ENCODE data around the gene LINGO3. TPM values are rescaled to one million over a fixed set of nuclear protein-coding genes. Genes with fewer than 3 reads are reported as not detected.

The LINGO3 gene
- total and polyA plus RNA-seq, 2 experiments from 2014 or later = not detected

GRCh38 chr19:2296141-2296540 lies 11.8 kb downstream of the LINGO3 start:
- no peak overlapping the region for H3K4me3 ChIP-seq
- H3F3A ChIP-seq (ENCODE audit: insufficient read depth) = peaks cover 7% of the 10 kb centered on the region
- no peaks in the 10 kb centered on the region for H3K9me3 ChIP-seq (ENCODE audit: low read depth)
- H4K20me1 ChIP-seq (ENCODE audit: insufficient read depth) = no peaks in the 10 kb centered on the region
- no peak overlapping the region for H2AFZ ChIP-seq
- no peaks in the 10 kb centered on the region for H3K9me2 ChIP-seq (ENCODE audit: insufficient read depth)
- H3K27me3 ChIP-seq (replicated peaks; ENCODE audit: insufficient read depth) = peaks cover 2% of the 10 kb centered on the region; the same call in 1 of the 2 replicates
- no peak for DNase-seq
- in situ Hi-C loops (cut with MboI) = no loop called here
- H3K4me2 ChIP-seq (ENCODE audit: unreplicated experiment) = no peak overlapping the region
- no peak overlapping the region for H3K9ac ChIP-seq
- WGBS, 2 experiments (ENCODE audit: low coverage in 1 of 2, low lambda C conversion rate in 2 of 2, missing lambda C conversion rate in 2 of 2) = 90 to 96% methylated on average over 16 of the region's 16 CpGs
- H3K36me3 ChIP-seq (ENCODE audit: low read depth) = no peaks in the 10 kb centered on the region
- no peak overlapping the region for H3K27ac ChIP-seq
- no peaks in the 10 kb centered on the region for H3K79me2 ChIP-seq (ENCODE audit: insufficient read depth)
- H3K4me1 ChIP-seq (ENCODE audit: insufficient read depth) = peaks cover 9% of the 10 kb centered on the region
- TF ChIP-seq EZH2phosphoT487 (IDR thresholded peaks at IDR 0.05; ENCODE audit: insufficient read depth, low read depth) = no peak
- TF ChIP-seq EZH2 (IDR thresholded peaks at IDR 0.05; ENCODE audit: insufficient read depth, poor library complexity, severe bottlenecking) = no peak

DNA sequence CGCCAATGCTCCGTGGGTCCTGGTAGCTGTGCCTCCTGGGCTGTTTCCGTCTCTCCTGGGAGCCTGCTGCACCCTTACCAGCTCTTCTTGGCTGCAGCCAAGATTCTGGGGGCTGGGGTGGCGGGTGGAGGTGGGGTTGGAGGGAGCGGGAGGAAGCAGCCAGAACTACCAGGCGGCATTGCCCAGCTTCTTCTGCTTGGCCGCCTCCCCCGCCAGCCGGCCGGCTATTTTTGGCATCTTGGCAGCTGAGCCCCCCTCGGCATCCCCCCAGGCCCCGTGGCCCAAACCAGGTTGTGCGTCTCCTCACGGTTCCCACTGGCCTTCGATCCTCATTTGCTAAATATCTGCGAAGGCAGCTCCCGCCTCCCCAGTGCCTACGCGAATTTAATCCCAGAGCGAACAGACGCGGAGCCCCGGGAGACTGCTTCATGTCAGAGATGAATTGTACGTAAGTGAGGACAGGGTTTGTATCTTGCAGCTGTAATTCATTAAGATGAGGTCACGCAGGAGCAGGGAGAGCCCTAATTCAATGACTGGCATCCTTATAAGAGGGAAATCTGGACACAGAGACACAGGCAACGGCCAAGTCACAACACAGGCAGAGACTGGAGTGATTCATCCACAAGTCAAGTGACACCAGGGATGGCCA lies 13.1 kb downstream of the LINGO3 start:
- no peaks in the 10 kb centered on the region for H4K20me1 ChIP-seq (ENCODE audit: insufficient read depth)
- H3K9me3 ChIP-seq (ENCODE audit: low read depth) = no peaks in the 10 kb centered on the region
- no peaks in the 10 kb centered on the region for H3K9me2 ChIP-seq (ENCODE audit: insufficient read depth)
- 3 to 4% methylated on average over 18 to 24 of the region's 26 CpGs for WGBS, 2 experiments (ENCODE audit: low coverage in 1 of 2, low lambda C conversion rate in 2 of 2, missing lambda C conversion rate in 2 of 2)
- H3F3A ChIP-seq (ENCODE audit: insufficient read depth) = peaks cover 7% of the 10 kb centered on the region
- H3K9ac ChIP-seq = 0 out of 2 replicates have a peak overlapping the region, but pooled peaks have one; percentile 19
- H2AFZ ChIP-seq = no peak overlapping the region
- H3K36me3 ChIP-seq (ENCODE audit: low read depth) = no peaks in the 10 kb centered on the region
- peaks cover 9% of the 10 kb centered on the region for H3K4me1 ChIP-seq (ENCODE audit: insufficient read depth)
- in situ Hi-C loops (cut with MboI) = no loop called here
- H3K4me2 ChIP-seq (ENCODE audit: unreplicated experiment) = peak overlapping the region; percentile 38
- peak overlapping the region; percentile 6; the same call in 1 of the 2 replicates for H3K4me3 ChIP-seq
- peaks cover 16% of the 10 kb centered on the region; the same call in 1 of the 2 replicates for H3K27me3 ChIP-seq (replicated peaks; ENCODE audit: insufficient read depth)
- peak; percentile 86 for DNase-seq
- H3K27ac ChIP-seq = no peak overlapping the region
- no peak for TF ChIP-seq EZH2phosphoT487 (IDR thresholded peaks at IDR 0.05; ENCODE audit: insufficient read depth, low read depth)
- TF ChIP-seq EZH2 (IDR thresholded peaks at IDR 0.05; ENCODE audit: insufficient read depth, poor library complexity, severe bottlenecking) = no peak
- no peaks in the 10 kb centered on the region for H3K79me2 ChIP-seq (ENCODE audit: insufficient read depth)

DNA sequence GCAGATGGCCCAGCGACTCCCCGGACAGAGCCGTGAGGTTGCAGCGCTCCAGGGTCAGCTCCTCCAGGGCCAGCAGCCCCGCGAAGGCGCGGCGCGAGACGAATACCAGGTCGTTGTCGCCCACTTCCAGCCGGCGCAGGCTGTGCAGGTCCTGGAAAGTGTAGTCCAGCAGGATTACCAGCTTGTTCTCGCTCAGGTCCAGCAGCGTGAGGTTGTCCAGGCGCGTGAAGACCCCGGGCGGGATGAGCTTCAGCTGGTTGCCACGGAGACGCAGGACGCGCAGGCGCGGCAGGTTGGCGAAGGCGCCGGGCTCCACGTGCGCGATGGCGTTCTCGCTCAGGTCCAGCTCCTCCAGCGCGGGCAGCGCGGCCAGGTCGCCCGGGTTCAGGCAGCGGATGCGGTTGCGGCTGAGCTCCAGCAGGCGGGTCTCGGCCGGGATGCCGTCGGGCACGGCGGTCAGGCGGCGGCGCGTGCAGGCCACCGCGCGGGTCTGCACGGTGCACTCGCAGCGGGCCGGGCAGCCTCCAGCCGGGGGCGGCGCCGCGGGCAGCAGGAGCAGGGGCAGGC lies 16.7 kb downstream of the LINGO3 start:
- 6 to 8% methylated on average over 22 to 32 of the region's 67 CpGs for WGBS, 2 experiments (ENCODE audit: low coverage in 1 of 2, low lambda C conversion rate in 2 of 2, missing lambda C conversion rate in 2 of 2)
- no peaks in the 10 kb centered on the region for H3K79me2 ChIP-seq (ENCODE audit: insufficient read depth)
- no peaks in the 10 kb centered on the region for H4K20me1 ChIP-seq (ENCODE audit: insufficient read depth)
- no peaks in the 10 kb centered on the region for H3K9me3 ChIP-seq (ENCODE audit: low read depth)
- H3K4me1 ChIP-seq (ENCODE audit: insufficient read depth) = peaks cover 9% of the 10 kb centered on the region
- in situ Hi-C loops (cut with MboI) = no loop called here
- no peak overlapping the region for H3K4me3 ChIP-seq
- no peak overlapping the region for H3K27ac ChIP-seq
- TF ChIP-seq EZH2 (IDR thresholded peaks at IDR 0.05; ENCODE audit: insufficient read depth, poor library complexity, severe bottlenecking) (no peak), EZH2phosphoT487 (IDR thresholded peaks at IDR 0.05; ENCODE audit: insufficient read depth, low read depth) (0 out of 2 replicates have a peak, but pooled peaks have one; percentile 8)
- H3K4me2 ChIP-seq (ENCODE audit: unreplicated experiment) = no peak overlapping the region
- peaks cover 7% of the 10 kb centered on the region for H3F3A ChIP-seq (ENCODE audit: insufficient read depth)
- peaks cover 30% of the 10 kb centered on the region for H3K27me3 ChIP-seq (replicated peaks; ENCODE audit: insufficient read depth)
- no peak overlapping the region for H2AFZ ChIP-seq
- peak; percentile 32 for DNase-seq
- H3K9me2 ChIP-seq (ENCODE audit: insufficient read depth) = no peaks in the 10 kb centered on the region
- no peak overlapping the region for H3K9ac ChIP-seq
- no peaks in the 10 kb centered on the region for H3K36me3 ChIP-seq (ENCODE audit: low read depth)

- Histone ChIP-seq H3K4me3 (peak overlapping the region; percentile 51; the same call in 1 of the 2 replicates), H3K27me3 (replicated peaks; ENCODE audit: insufficient read depth) (peaks cover 30% of the 10 kb centered on the region), H2AFZ (no peak overlapping the region), H3K9ac (no peak overlapping the region), H3K79me2 (ENCODE audit: insufficient read depth) (no peaks in the 10 kb centered on the region), H3K36me3 (ENCODE audit: low read depth) (no peaks in the 10 kb centered on the region), H3F3A (ENCODE audit: insufficient read depth) (peaks cover 7% of the 10 kb centered on the region), H3K9me3 (ENCODE audit: low read depth) (no peaks in the 10 kb centered on the region), H4K20me1 (ENCODE audit: insufficient read depth) (no peaks in the 10 kb centered on the region), H3K4me2 (ENCODE audit: unreplicated experiment) (peak overlapping the region; percentile 68), H3K9me2 (ENCODE audit: insufficient read depth) (no peaks in the 10 kb centered on the region), H3K27ac (no peak overlapping the region), H3K4me1 (ENCODE audit: insufficient read depth) (peaks cover 9% of the 10 kb centered on the region)
- peak; percentile 25 for DNase-seq
- 0 out of 2 replicates have a peak, but pooled peaks have one; percentile 18 for TF ChIP-seq EZH2phosphoT487 (IDR thresholded peaks at IDR 0.05; ENCODE audit: insufficient read depth, low read depth)
- peak; percentile 60 for TF ChIP-seq EZH2 (IDR thresholded peaks at IDR 0.05; ENCODE audit: insufficient read depth, poor library complexity, severe bottlenecking)
- 7 to 8% methylated on average over 58 to 81 of the region's 82 CpGs for WGBS, 2 experiments (ENCODE audit: low coverage in 1 of 2, low lambda C conversion rate in 2 of 2, missing lambda C conversion rate in 2 of 2)
- in situ Hi-C loops (cut with MboI) = no loop called here
Measured at GRCh38 chr19:2290441-2291184, 17.3 kb downstream of the LINGO3 start.
